CD4-positive, alpha-beta T cell (primary cell): ENCODE measurements around the gene THAP7. TPM values are rescaled to one million over a fixed set of nuclear protein-coding genes. Genes with fewer than 3 reads are reported as not detected.

Experiments used
- ATAC-seq: fragments of 200-7000 bp; cut with Tn5 transposase; one replicate; pipeline ENCODE4 v1.10.0; 2022; ENCODE audit warnings: mild to moderate bottlenecking; ENCODE audit not compliant: poor library complexity
- CTCF ChIA-PET: fragments of 350-600 bp; sonication (Branson Sonifier 250); formaldehyde crosslinking; loops from one replicate; lab custom pipeline; 2021; ENCODE audit warnings: antibody characterized with exemption, inconsistent platforms; lab: Charles Lee
- POLR2A ChIA-PET: fragments of 350-600 bp; sonication (Branson Sonifier 250); formaldehyde crosslinking; loops from one replicate; lab custom pipeline; 2021; ENCODE audit warnings: antibody characterized with exemption, inconsistent platforms; lab: Charles Lee
- DNase-seq, 14 experiments: peaks; one replicate each; pipeline ENCODE4 v3.0.0-alpha.2; 2013 to 2020; ENCODE audit warnings: mixed read lengths in 2 of 14
- H3K27ac ChIP-seq, 2 donors: one replicate each; pipeline versions ENCODE4 v1.5.1 to v1.7.0; 2013; ENCODE audit warnings: low read length in 2 of 2, low read depth in 1 of 2, mild to moderate bottlenecking in 1 of 2
- H3K27me3 ChIP-seq, 2 experiments: 1 replicate in 1 of 2; 2 replicates in 1 of 2; pipeline versions ENCODE4 v1.6.1 to v1.7.0; 2013; ENCODE audit warnings: low read length in 2 of 2, control low read depth in 1 of 2, mild to moderate bottlenecking in 1 of 2, moderate library complexity in 1 of 2; ENCODE audit not compliant: insufficient read depth in 2 of 2, control insufficient read depth in 1 of 2
- H3K36me3 ChIP-seq: one replicate; pipeline ENCODE4 v1.6.1; 2013; ENCODE audit warnings: low read length, control low read depth; ENCODE audit not compliant: insufficient read depth
- H3K4me1 ChIP-seq: one replicate; pipeline ENCODE4 v1.6.1; 2013; ENCODE audit warnings: low read length, control low read depth; ENCODE audit not compliant: insufficient read depth
- H3K4me3 ChIP-seq: one replicate; pipeline ENCODE4 v1.5.1; 2013; ENCODE audit warnings: mild to moderate bottlenecking, low read length, moderate library complexity
- H3K9me3 ChIP-seq, 2 experiments: 1 replicate in 1 of 2; 2 replicates in 1 of 2; pipeline versions ENCODE4 v1.6.1 to v1.7.0; 2013; ENCODE audit warnings: low read length in 2 of 2, mild to moderate bottlenecking in 2 of 2, control low read depth in 1 of 2, moderate library complexity in 1 of 2; ENCODE audit not compliant: control insufficient read depth in 1 of 2, insufficient read depth in 1 of 2
- H3K27ac Mint-ChIP-seq: one replicate; pipeline ENCODE4 v1.8.0; 2020; ENCODE audit warnings: mixed read lengths
- H3K27me3 Mint-ChIP-seq: one replicate; pipeline ENCODE4 v1.8.0; 2021; ENCODE audit warnings: mixed read lengths
- H3K36me3 Mint-ChIP-seq: one replicate; pipeline ENCODE4 v1.8.0; 2021; ENCODE audit warnings: low read depth, mixed read lengths
- H3K4me1 Mint-ChIP-seq: one replicate; pipeline ENCODE4 v1.8.0; 2021; ENCODE audit warnings: low read depth, mixed read lengths
- H3K4me3 Mint-ChIP-seq: one replicate; pipeline ENCODE4 v1.8.0; 2020; ENCODE audit warnings: mild to moderate bottlenecking, mixed read lengths
- H3K9me3 Mint-ChIP-seq: one replicate; pipeline ENCODE4 v1.8.0; 2020; ENCODE audit warnings: mixed read lengths
- CTCF ChIP-seq: fragments of 200-600 bp; IDR thresholded peaks from one replicate; pipeline ENCODE4 v1.8.0; 2022; ENCODE audit warnings: antibody characterized with exemption, mild to moderate bottlenecking
- intact Hi-C, 2 experiments: fragments of 100-400 bp; cut with DNase I in 1 of 2; cut with micrococcal nuclease in 1 of 2; formaldehyde crosslinking; loops; one replicate each; pipeline versions ENCODE4 v1.15.1 to v1.9.0; 2023 to 2025; cut with DNase I, micrococcal nuclease
- total RNA-seq, 174 experiments: library from RNA in 2 of 174; stranded (reverse) in 2 of 174; gene quantifications; one replicate each; pipeline ENCODE4 v1.2.3 and lab custom pipeline; 2021 to 2026

The THAP7 gene
- total RNA-seq, 2 experiments from 2014 or later: 82.7 to 84.0 TPM

- intact Hi-C loops: no loop called here
- POLR2A ChIA-PET: no interaction called here
- no peak for ATAC-seq
Measured at GRCh38 chr22:20955548-20955947, 46.4 kb downstream of the THAP7 start.

GRCh38 chr22:20953668-20954500 lies 48.0 kb downstream of the THAP7 start:
- no peak for ATAC-seq
- Mint-ChIP-seq H3K9me3 (no peaks in the 10 kb centered on the region), H3K27me3 (peaks cover 22% of the 10 kb centered on the region), H3K4me1 (peaks cover 19% of the 10 kb centered on the region), H3K4me3 (no peak overlapping the region), H3K27ac (no peak overlapping the region), H3K36me3 (peaks cover 52% of the 10 kb centered on the region)
- peaks cover 0 to 3% of the 10 kb centered on the region in 2 experiments for H3K9me3 ChIP-seq
- ChIA-PET CTCF (no interaction called here), POLR2A (no interaction called here)
- H3K4me3 ChIP-seq: no peak overlapping the region
- H3K27me3 ChIP-seq: peaks cover 21% of the 10 kb centered on the region in 2 experiments
- peaks cover 32% of the 10 kb centered on the region for H3K4me1 ChIP-seq
- no peak for TF ChIP-seq CTCF
- intact Hi-C loops: no loop called here
- no peak overlapping the region for H3K27ac ChIP-seq
- DNase-seq: no peak
- H3K36me3 ChIP-seq: peaks cover 45% of the 10 kb centered on the region

More at GRCh38 chr22:20955548-20955947, 46.4 kb downstream of the THAP7 start:
- no peak overlapping the region for H3K27ac Mint-ChIP-seq
- Histone ChIP-seq H3K4me3 (no peak overlapping the region), H3K4me1 (peaks cover 22% of the 10 kb centered on the region), H3K9me3 (peaks cover 0 to 3% of the 10 kb centered on the region in 2 experiments), H3K27me3 (peaks cover 21% of the 10 kb centered on the region in 2 experiments), H3K36me3 (peaks cover 36% of the 10 kb centered on the region), H3K27ac (no peak overlapping the region)
- peaks cover 8% of the 10 kb centered on the region for H3K4me1 Mint-ChIP-seq
- CTCF ChIA-PET: interaction anchor here (0.6 to 1.1 kb wide), 2 partner anchors 18 to 39 kb away, joined by 3 to 8 read pairs; no protein-coding TSS in a partner anchor
- no peak for TF ChIP-seq CTCF
- no peak for DNase-seq
- H3K4me3 Mint-ChIP-seq: no peak overlapping the region
- no peaks in the 10 kb centered on the region for H3K9me3 Mint-ChIP-seq
- peaks cover 35% of the 10 kb centered on the region for H3K36me3 Mint-ChIP-seq
- peaks cover 29% of the 10 kb centered on the region for H3K27me3 Mint-ChIP-seq

GRCh38 chr22:20953342-20953608 lies 48.6 kb downstream of the THAP7 start:
- H3K9me3 ChIP-seq: peaks cover 0 to 3% of the 10 kb centered on the region in 2 experiments
- H3K9me3 Mint-ChIP-seq: no peaks in the 10 kb centered on the region
- ChIA-PET POLR2A (no interaction called here), CTCF (no interaction called here)
- H3K4me1 Mint-ChIP-seq: peaks cover 23% of the 10 kb centered on the region
- H3K27ac ChIP-seq: no peak overlapping the region
- intact Hi-C loops: no loop called here
- DNase-seq: no peak
- peaks cover 45% of the 10 kb centered on the region for H3K36me3 ChIP-seq
- no peak for ATAC-seq
- H3K27me3 ChIP-seq: peaks cover 18 to 20% of the 10 kb centered on the region in 2 experiments
- H3K4me1 ChIP-seq: peaks cover 36% of the 10 kb centered on the region
- H3K4me3 Mint-ChIP-seq: no peak overlapping the region
- H3K4me3 ChIP-seq: no peak overlapping the region
- peaks cover 17% of the 10 kb centered on the region for H3K27me3 Mint-ChIP-seq
- peaks cover 58% of the 10 kb centered on the region for H3K36me3 Mint-ChIP-seq
- H3K27ac Mint-ChIP-seq: no peak overlapping the region
- no peak for TF ChIP-seq CTCF
